DMS 273 (cell line): Measurements from ENCODE around the gene CYP11A1.

ENCODE experiments used
- DNase-seq: peaks from one replicate; lab custom pipeline; 2025; ENCODE audit not compliant: unreplicated experiment; lab: John Stamatoyannopoulos, UW

CYP11A1 gene

GRCh38 chr15:74304431-74304830 lies 63.0 kb downstream of the CYP11A1 start:
- DNase-seq = no peak

- DNase-seq = no peak
Observed at GRCh38 chr15:74303741-74304309, 63.6 kb downstream of the CYP11A1 start.

GRCh38 chr15:74302821-74303359 lies 64.6 kb downstream of the CYP11A1 start:
- peak; percentile 68 for DNase-seq

GRCh38 chr15:74301583-74302361 lies 65.7 kb downstream of the CYP11A1 start:
- DNase-seq = no peak

- DNase-seq = no peak
Observed at GRCh38 chr15:74300057-74300795, 67.2 kb downstream of the CYP11A1 start.

- DNase-seq = no peak
Observed at GRCh38 chr15:74297887-74298286, 69.6 kb downstream of the CYP11A1 start.

GRCh38 chr15:74295800-74296199 lies 71.6 kb downstream of the CYP11A1 start:
- no peak for DNase-seq

- DNase-seq = peak; percentile 76
Observed at GRCh38 chr15:74294010-74294409, 73.4 kb downstream of the CYP11A1 start.

GRCh38 chr15:74293021-74293810 lies 74.2 kb downstream of the CYP11A1 start:
- no peak for DNase-seq

GRCh38 chr15:74291101-74292071 lies 76.1 kb downstream of the CYP11A1 start:
- peak; percentile 85 for DNase-seq

GRCh38 chr15:74290645-74291044 lies 76.8 kb downstream of the CYP11A1 start:
- no peak for DNase-seq

- no peak for DNase-seq
Observed at GRCh38 chr15:74289671-74290070, 77.8 kb downstream of the CYP11A1 start.
